Measurements from ENCODE around the gene TRMT1L. TPM values are rescaled to one million over a fixed set of nuclear protein-coding genes. Genes with fewer than 3 reads are reported as not detected.

The TRMT1L gene
- total and polyA plus RNA-seq, 2 of the 8 experiments (the other 6 are each of a cell fraction or from before 2014, with no cell fraction given) = 13.8 to 22.3 TPM

DNA sequence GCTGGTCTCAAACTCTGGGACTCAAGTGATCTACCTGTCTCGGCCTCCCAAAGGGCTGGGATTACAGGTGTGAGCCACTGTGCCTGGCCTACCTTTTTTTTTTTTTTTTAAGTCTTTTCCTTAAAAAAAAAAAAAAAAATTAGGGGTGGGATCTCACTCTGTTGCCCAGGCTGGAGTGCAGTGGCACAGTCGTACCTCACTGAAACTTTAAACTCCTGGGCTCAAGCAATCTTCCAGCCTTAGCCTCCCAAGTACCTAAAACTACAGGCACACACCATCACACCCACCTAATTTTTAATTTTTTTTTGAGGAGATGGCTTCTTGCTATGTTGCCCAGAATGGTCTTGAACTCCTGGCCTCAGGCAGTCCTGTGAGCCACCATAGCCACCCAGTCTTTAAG, 72.9 kb downstream of the TRMT1L start:
- DNase-seq (ENCODE audit: low read depth in 1 of 2, low spot score in 2 of 2) = no peak
- Histone ChIP-seq H3K4me3 (ENCODE audit: extremely low read depth in 1 of 4, insufficient read depth in 2 of 4, low read depth in 3 of 4, low read length in 4 of 4) (no peak overlapping the region), H3K79me2 (ENCODE audit: control insufficient read depth in 1 of 2, insufficient read depth in 2 of 2, low read length in 2 of 2) (peaks cover 10 to 89% of the 10 kb centered on the region in 2 experiments), H4K8ac (ENCODE audit: extremely low read depth, insufficient read depth, low read length) (no peak overlapping the region), H4K5ac (ENCODE audit: insufficient read length, low read depth, low read length) (no peak overlapping the region), H2AFZ (ENCODE audit: low read length) (no peak overlapping the region), H3K79me1 (ENCODE audit: low read depth, low read length) (no peaks in the 10 kb centered on the region; the same call in none of the 2 replicates), H2AK5ac (ENCODE audit: low read depth, low read length) (no peak overlapping the region), H2BK12ac (ENCODE audit: low read depth, low read length) (no peak overlapping the region), H3K27ac (ENCODE audit: low read depth, low read length) (no peak overlapping the region), H4K91ac (replicated peaks; ENCODE audit: insufficient read length, low read length) (no peak overlapping the region), H3K14ac (ENCODE audit: insufficient read length) (no peak overlapping the region), H3K23me2 (ENCODE audit: low read depth, low read length) (no peaks in the 10 kb centered on the region), H3K23ac (ENCODE audit: insufficient read length) (no peak overlapping the region), H3K36me3 (ENCODE audit: control insufficient read depth in 2 of 4, insufficient read depth in 4 of 4, low read length in 3 of 4) (peaks cover 0 to 13% (median 6%) of the 10 kb centered on the region in 4 experiments; a peak in 4 of 8 replicates), H3K4me2 (ENCODE audit: insufficient read depth in 1 of 2, low read depth in 2 of 2, low read length in 2 of 2) (no peak overlapping the region), H3K9me3 (ENCODE audit: insufficient read depth in 2 of 2, low read depth in 1 of 2, low read length in 1 of 2) (no peaks in the 10 kb centered on the region), H3K9ac (replicated peaks in 1 of 4; ENCODE audit: extremely low read depth in 1 of 4, low read depth in 3 of 4, low read length in 3 of 4) (no peak overlapping the region), H3K27me3 (replicated peaks in 1 of 4; ENCODE audit: control insufficient read depth in 3 of 4, extremely low read depth in 1 of 4, insufficient read depth in 3 of 4, low read length in 3 of 4) (no peaks in the 10 kb centered on the region), H3K4ac (replicated peaks; ENCODE audit: insufficient read length, low read depth, low read length) (no peak overlapping the region), H3K4me1 (replicated peaks in 1 of 4; ENCODE audit: control insufficient read depth in 3 of 4, insufficient read depth in 4 of 4, low read length in 3 of 4) (no peaks in the 10 kb centered on the region; a peak in 1 of 7 replicates), H3K56ac (replicated peaks; ENCODE audit: insufficient read length, low read depth, low read length) (no peak overlapping the region), H2BK120ac (replicated peaks; ENCODE audit: low read depth, low read length) (no peak overlapping the region), H3K18ac (ENCODE audit: extremely low read depth, low read length) (no peak overlapping the region), H2BK5ac (ENCODE audit: low read depth, low read length) (no peak overlapping the region), H2BK15ac (ENCODE audit: low read length) (no peak overlapping the region), H2BK20ac (ENCODE audit: low read length) (no peak overlapping the region), H4K20me1 (replicated peaks in 1 of 2; ENCODE audit: control insufficient read depth in 1 of 2, insufficient read depth in 2 of 2, low read length in 2 of 2) (peaks cover 5 to 6% of the 10 kb centered on the region in 2 experiments)
- CTCF ChIA-PET (ENCODE audit: partially characterized antibody) = interaction anchor here (0.8 to 1.3 kb wide), 2 partner anchors 38 to 74 kb away, joined by 3 to 4 read pairs; partner anchors contain the start of gene RNF2
- POLR2A ChIA-PET (ENCODE audit: partially characterized antibody) = interaction anchor here (1.7 kb wide), 1 partner anchor 27 kb away, joined by 6 read pairs; no protein-coding TSS in a partner anchor
- FAIRE-seq = no peak
- 92% methylated on average over 2 of the region's 2 CpGs; no CpG with 5 or more reads in 1 of the 2 experiments for WGBS, 2 experiments (ENCODE audit: extremely low coverage in 1 of 2, insufficient coverage in 1 of 2, insufficient read length in 1 of 2, insufficient replicate concordance in 2 of 2, low coverage in 1 of 2, low lambda C conversion rate in 2 of 2, missing lambda C conversion rate in 1 of 2)
- TF ChIP-seq JUN (IDR thresholded peaks at IDR 0.05; ENCODE audit: low read depth, low read length) = no peak
- no peak for TF ChIP-seq TAF7 (optimal IDR thresholded peaks at IDR 0.05; ENCODE audit: borderline replicate concordance, low read depth, low read length)
- TF ChIP-seq GTF2F1 (IDR thresholded peaks at IDR 0.05; ENCODE audit: borderline replicate concordance, low read depth, low read length) = no peak
- TF ChIP-seq NANOG (IDR thresholded peaks at IDR 0.05; ENCODE audit: insufficient read depth, low read depth, low read length, poor library complexity, severe bottlenecking) = no peak
- TF ChIP-seq JUND (IDR thresholded peaks at IDR 0.05; ENCODE audit: low read length) = no peak
- no peak for TF ChIP-seq SIRT6 (IDR thresholded peaks at IDR 0.05; ENCODE audit: low read length)
- no peak for TF ChIP-seq TCF12 (IDR thresholded peaks at IDR 0.05; ENCODE audit: low read depth, low read length)
- TF ChIP-seq CEBPB (IDR thresholded peaks at IDR 0.05; ENCODE audit: low read depth, low read length) = no peak
- no peak for TF ChIP-seq RBBP5 (IDR thresholded peaks at IDR 0.05; ENCODE audit: borderline replicate concordance, low read depth, low read length)
- no peak for TF ChIP-seq TAF1 (IDR thresholded peaks at IDR 0.05; ENCODE audit: low read depth, low read length)
- no peak for TF ChIP-seq SP1 (IDR thresholded peaks at IDR 0.05; ENCODE audit: low read depth, low read length)
- TF ChIP-seq SP2 (IDR thresholded peaks at IDR 0.05; ENCODE audit: low read length) = no peak

Measured in H1 (cell line).